ENCODE data around the gene ITGA2B. TPM values are rescaled to one million over a fixed set of nuclear protein-coding genes. Genes with fewer than 3 reads are reported as not detected.

The ITGA2B gene
- total and polyA plus RNA-seq, 2 of the 13 experiments (the other 11 are each of a cell fraction or from before 2014, with no cell fraction given) = 0.38 to 1.1 TPM

DNA sequence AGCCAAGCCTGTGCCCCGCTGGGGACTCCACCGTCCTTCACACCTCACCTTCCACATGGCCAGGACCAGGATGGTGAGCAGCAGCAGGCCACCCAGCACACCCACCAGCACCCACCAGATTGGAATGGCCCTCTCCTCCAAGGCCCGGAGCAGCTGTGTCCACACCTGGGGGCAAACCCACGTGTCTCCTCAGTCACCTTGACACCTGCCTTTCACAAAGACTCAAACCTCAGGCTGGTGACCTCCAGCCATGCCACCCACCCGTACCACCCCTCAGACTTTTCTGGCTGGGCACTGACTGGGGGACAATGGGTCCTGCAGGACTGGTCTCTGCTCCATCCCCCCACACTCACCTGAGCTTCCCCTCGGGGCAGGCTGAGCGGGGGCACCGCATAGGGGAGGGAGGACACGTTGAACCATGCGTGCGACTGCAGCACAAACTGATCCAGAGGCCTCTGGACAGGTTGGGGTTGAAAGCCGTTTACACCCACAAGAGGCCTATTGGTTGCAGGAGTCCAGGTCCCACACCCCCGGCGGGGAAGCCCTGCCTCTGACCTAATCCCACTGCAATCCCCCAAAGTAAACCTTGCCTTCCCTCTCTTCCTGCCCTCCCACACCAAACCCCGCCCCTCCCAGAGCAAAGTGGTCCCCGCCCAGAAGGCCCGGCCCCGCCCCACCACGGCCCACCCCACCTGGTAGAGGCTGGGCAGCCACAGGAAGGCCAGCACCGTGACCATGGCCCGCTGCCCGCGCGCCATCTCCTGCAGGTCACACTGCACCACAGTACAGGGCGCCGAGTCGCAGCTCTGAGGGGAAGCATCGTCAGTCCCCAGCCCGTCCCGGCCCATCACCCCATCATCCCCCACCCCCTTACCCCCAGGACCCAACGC lies 14.9 kb downstream of the ITGA2B start (continued):
- TF ChIP-seq SAFB2 (CRISPR knock-in tag; IDR thresholded peaks at IDR 0.05; ENCODE audit: borderline replicate concordance, low read depth) (peak; percentile 71; the same call in 1 of the 2 replicates), ZNF768 (CRISPR knock-in tag; IDR thresholded peaks at IDR 0.05) (peak; percentile 43; the same call in 1 of the 2 replicates), EEA1 (CRISPR knock-in tag; IDR thresholded peaks at IDR 0.05; ENCODE audit: borderline replicate concordance) (no peak), ZNF556 (CRISPR knock-in tag; IDR thresholded peaks at IDR 0.05; ENCODE audit: borderline replicate concordance) (0 out of 2 replicates have a peak, but pooled peaks have one; percentile 19), FOXA1 (IDR thresholded peaks at IDR 0.05) (no peak), FOXA1 (CRISPR knock-in tag; IDR thresholded peaks at IDR 0.05) (peak; percentile 67), SAP130 (CRISPR knock-in tag; IDR thresholded peaks at IDR 0.05; ENCODE audit: low read depth) (peak; percentile 74), NAIF1 (CRISPR knock-in tag; IDR thresholded peaks at IDR 0.05; ENCODE audit: borderline replicate concordance) (no peak), U2AF1 (optimal IDR thresholded peaks at IDR 0.05; ENCODE audit: low read depth, low read length) (no peak), ZNF703 (CRISPR knock-in tag; IDR thresholded peaks at IDR 0.05; ENCODE audit: borderline replicate concordance) (0 out of 2 replicates have a peak, but pooled peaks have one; percentile 67), ZNF484 (CRISPR knock-in tag; IDR thresholded peaks at IDR 0.05; ENCODE audit: borderline replicate concordance, low read depth) (no peak), ELF4 (CRISPR knock-in tag; IDR thresholded peaks at IDR 0.05; ENCODE audit: borderline replicate concordance) (no peak), MXD4 (CRISPR knock-in tag; IDR thresholded peaks at IDR 0.05) (0 out of 2 replicates have a peak, but pooled peaks have one; percentile 39), SOX5 (CRISPR knock-in tag; IDR thresholded peaks at IDR 0.05; ENCODE audit: borderline replicate concordance) (peak; percentile 23; the same call in 1 of the 2 replicates), ZSCAN31 (CRISPR knock-in tag; IDR thresholded peaks at IDR 0.05; ENCODE audit: low read depth) (peak; percentile 80), GATAD1 (CRISPR knock-in tag; IDR thresholded peaks at IDR 0.05) (0 out of 2 replicates have a peak, but pooled peaks have one; percentile 19), ZNF160 (CRISPR knock-in tag; IDR thresholded peaks at IDR 0.05) (peak; percentile 41; the same call in 1 of the 2 replicates)
- TF ChIP-seq, protein P1, sequence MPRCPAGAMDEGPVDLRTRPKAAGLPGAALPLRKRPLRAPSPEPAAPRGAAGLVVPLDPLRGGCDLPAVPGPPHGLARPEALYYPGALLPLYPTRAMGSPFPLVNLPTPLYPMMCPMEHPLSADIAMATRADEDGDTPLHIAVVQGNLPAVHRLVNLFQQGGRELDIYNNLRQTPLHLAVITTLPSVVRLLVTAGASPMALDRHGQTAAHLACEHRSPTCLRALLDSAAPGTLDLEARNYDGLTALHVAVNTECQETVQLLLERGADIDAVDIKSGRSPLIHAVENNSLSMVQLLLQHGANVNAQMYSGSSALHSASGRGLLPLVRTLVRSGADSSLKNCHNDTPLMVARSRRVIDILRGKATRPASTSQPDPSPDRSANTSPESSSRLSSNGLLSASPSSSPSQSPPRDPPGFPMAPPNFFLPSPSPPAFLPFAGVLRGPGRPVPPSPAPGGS (CRISPR knock-in tag; IDR thresholded peaks at IDR 0.05) = 0 out of 2 replicates have a peak, but pooled peaks have one; percentile 57
- TF ChIP-seq, protein P2, sequence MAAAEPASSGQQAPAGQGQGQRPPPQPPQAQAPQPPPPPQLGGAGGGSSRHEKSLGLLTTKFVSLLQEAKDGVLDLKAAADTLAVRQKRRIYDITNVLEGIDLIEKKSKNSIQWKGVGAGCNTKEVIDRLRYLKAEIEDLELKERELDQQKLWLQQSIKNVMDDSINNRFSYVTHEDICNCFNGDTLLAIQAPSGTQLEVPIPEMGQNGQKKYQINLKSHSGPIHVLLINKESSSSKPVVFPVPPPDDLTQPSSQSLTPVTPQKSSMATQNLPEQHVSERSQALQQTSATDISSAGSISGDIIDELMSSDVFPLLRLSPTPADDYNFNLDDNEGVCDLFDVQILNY (CRISPR knock-in tag; conservative IDR thresholded peaks at IDR 0.05) = no peak
- TF ChIP-seq, protein P3, sequence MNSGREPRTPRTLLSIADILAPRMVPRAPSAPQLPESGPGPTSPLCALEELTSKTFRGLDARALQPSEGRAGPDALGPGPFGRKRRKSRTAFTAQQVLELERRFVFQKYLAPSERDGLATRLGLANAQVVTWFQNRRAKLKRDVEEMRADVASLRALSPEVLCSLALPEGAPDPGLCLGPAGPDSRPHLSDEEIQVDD (CRISPR knock-in tag; IDR thresholded peaks at IDR 0.05; ENCODE audit: borderline replicate concordance) = 0 out of 2 replicates have a peak, but pooled peaks have one; percentile 81
- TF ChIP-seq, protein P4, sequence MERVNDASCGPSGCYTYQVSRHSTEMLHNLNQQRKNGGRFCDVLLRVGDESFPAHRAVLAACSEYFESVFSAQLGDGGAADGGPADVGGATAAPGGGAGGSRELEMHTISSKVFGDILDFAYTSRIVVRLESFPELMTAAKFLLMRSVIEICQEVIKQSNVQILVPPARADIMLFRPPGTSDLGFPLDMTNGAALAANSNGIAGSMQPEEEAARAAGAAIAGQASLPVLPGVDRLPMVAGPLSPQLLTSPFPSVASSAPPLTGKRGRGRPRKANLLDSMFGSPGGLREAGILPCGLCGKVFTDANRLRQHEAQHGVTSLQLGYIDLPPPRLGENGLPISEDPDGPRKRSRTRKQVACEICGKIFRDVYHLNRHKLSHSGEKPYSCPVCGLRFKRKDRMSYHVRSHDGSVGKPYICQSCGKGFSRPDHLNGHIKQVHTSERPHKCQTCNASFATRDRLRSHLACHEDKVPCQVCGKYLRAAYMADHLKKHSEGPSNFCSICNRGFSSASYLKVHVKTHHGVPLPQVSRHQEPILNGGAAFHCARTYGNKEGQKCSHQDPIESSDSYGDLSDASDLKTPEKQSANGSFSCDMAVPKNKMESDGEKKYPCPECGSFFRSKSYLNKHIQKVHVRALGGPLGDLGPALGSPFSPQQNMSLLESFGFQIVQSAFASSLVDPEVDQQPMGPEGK (CRISPR knock-in tag; IDR thresholded peaks at IDR 0.05) = peak; percentile 83
- TF ChIP-seq, protein P5, sequence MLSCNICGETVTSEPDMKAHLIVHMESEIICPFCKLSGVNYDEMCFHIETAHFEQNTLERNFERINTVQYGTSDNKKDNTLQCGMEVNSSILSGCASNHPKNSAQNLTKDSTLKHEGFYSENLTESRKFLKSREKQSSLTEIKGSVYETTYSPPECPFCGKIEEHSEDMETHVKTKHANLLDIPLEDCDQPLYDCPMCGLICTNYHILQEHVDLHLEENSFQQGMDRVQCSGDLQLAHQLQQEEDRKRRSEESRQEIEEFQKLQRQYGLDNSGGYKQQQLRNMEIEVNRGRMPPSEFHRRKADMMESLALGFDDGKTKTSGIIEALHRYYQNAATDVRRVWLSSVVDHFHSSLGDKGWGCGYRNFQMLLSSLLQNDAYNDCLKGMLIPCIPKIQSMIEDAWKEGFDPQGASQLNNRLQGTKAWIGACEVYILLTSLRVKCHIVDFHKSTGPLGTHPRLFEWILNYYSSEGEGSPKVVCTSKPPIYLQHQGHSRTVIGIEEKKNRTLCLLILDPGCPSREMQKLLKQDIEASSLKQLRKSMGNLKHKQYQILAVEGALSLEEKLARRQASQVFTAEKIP (CRISPR knock-in tag; IDR thresholded peaks at IDR 0.05; ENCODE audit: borderline replicate concordance) = no peak
